ENCODE measurements around the gene ADAMTS2.

ADAMTS2 gene

GRCh38 chr5:179333796-179334761, 11.2 kb downstream of the ADAMTS2 start:
- no peak overlapping the region for H2AFZ ChIP-seq (ENCODE audit: low read depth, low read length)
- no peak overlapping the region for H3K27ac ChIP-seq (ENCODE audit: low read length)
- H4K20me1 ChIP-seq (ENCODE audit: insufficient read depth, low read length) = 0 out of 2 replicates have a peak, but pooled peaks cover 3% of the 10 kb centered on the region
- no peaks in the 10 kb centered on the region for H3K4me1 ChIP-seq (ENCODE audit: insufficient read depth, low read length)
- H3K27me3 ChIP-seq (ENCODE audit: insufficient read depth, low read length, poor library complexity) = no peaks in the 10 kb centered on the region
- H3K79me2 ChIP-seq (ENCODE audit: insufficient read depth, low read length) = no peaks in the 10 kb centered on the region
- no peaks in the 10 kb centered on the region for H3K36me3 ChIP-seq (ENCODE audit: insufficient read depth, low read length)
- TF ChIP-seq CTCF (IDR thresholded peaks at IDR 0.05; ENCODE audit: borderline replicate concordance, extremely low read depth, low read length, poor library complexity, severe bottlenecking) = no peak
- TF ChIP-seq EZH2 (IDR thresholded peaks at IDR 0.05; ENCODE audit: borderline replicate concordance, low read depth, low read length, severe bottlenecking) = no peak
- H3K9ac ChIP-seq (ENCODE audit: low read depth, low read length) = no peak overlapping the region
- no peak overlapping the region for H3K4me2 ChIP-seq (ENCODE audit: insufficient read depth, low read length)
- H3K4me3 ChIP-seq (ENCODE audit: low read depth in 1 of 2, low read length in 2 of 2) = no peak overlapping the region
- no peaks in the 10 kb centered on the region for H3K9me3 ChIP-seq (ENCODE audit: insufficient read depth, low read length, severe bottlenecking)
- DNase-seq = no peak
- ATAC-seq (ENCODE audit: insufficient read depth, low read depth) = no peak

DNA sequence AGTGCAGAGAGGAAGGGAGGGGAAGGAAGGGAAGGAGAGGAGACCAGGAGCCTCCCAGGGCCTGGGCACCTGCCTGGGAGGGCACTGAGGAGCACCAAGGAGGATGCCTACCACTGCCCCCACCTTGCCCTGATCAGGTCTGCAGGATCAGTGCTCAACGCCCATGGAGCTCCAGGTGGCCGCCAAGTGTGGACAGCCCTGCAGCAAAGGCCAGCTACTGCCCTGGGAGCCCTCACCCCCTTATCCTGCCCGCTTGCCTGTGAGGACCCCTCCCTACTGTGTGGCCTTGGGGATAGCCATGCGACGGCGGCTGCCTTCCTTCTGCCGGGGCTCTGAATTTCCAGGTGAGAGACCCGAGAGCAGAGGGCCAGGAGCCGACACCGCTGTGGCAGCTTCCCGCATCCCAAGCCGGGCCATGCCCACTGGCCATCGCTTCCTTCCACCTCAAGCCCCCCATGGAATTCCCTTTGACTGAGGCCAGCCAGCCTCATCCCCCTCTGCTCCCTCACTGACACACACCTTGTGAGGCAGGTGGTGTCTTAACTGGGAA, 12.4 kb downstream of the ADAMTS2 start:
- Histone ChIP-seq H3K4me3 (ENCODE audit: low read depth in 1 of 2, low read length in 2 of 2) (no peak overlapping the region), H3K79me2 (ENCODE audit: insufficient read depth, low read length) (no peaks in the 10 kb centered on the region), H3K36me3 (ENCODE audit: insufficient read depth, low read length) (no peaks in the 10 kb centered on the region), H4K20me1 (ENCODE audit: insufficient read depth, low read length) (0 out of 2 replicates have a peak, but pooled peaks cover 3% of the 10 kb centered on the region), H3K27ac (ENCODE audit: low read length) (no peak overlapping the region), H3K27me3 (ENCODE audit: insufficient read depth, low read length, poor library complexity) (no peaks in the 10 kb centered on the region), H3K4me1 (ENCODE audit: insufficient read depth, low read length) (no peaks in the 10 kb centered on the region), H3K4me2 (ENCODE audit: insufficient read depth, low read length) (no peak overlapping the region), H2AFZ (ENCODE audit: low read depth, low read length) (no peak overlapping the region), H3K9me3 (ENCODE audit: insufficient read depth, low read length, severe bottlenecking) (no peaks in the 10 kb centered on the region), H3K9ac (ENCODE audit: low read depth, low read length) (no peak overlapping the region)
- ATAC-seq (ENCODE audit: insufficient read depth, low read depth) (no peak), DNase-seq (no peak)
- TF ChIP-seq EZH2 (IDR thresholded peaks at IDR 0.05; ENCODE audit: borderline replicate concordance, low read depth, low read length, severe bottlenecking) (no peak), CTCF (IDR thresholded peaks at IDR 0.05; ENCODE audit: borderline replicate concordance, extremely low read depth, low read length, poor library complexity, severe bottlenecking) (no peak)

GRCh38 chr5:179331591-179332375, 13.5 kb downstream of the ADAMTS2 start:
- Histone ChIP-seq H3K36me3 (ENCODE audit: insufficient read depth, low read length) (no peaks in the 10 kb centered on the region), H3K27me3 (ENCODE audit: insufficient read depth, low read length, poor library complexity) (no peaks in the 10 kb centered on the region), H3K4me3 (ENCODE audit: low read depth in 1 of 2, low read length in 2 of 2) (no peak overlapping the region), H3K4me1 (ENCODE audit: insufficient read depth, low read length) (no peaks in the 10 kb centered on the region), H3K9me3 (ENCODE audit: insufficient read depth, low read length, severe bottlenecking) (no peaks in the 10 kb centered on the region), H2AFZ (ENCODE audit: low read depth, low read length) (no peak overlapping the region), H3K27ac (ENCODE audit: low read length) (no peak overlapping the region), H3K4me2 (ENCODE audit: insufficient read depth, low read length) (no peak overlapping the region), H3K79me2 (ENCODE audit: insufficient read depth, low read length) (no peaks in the 10 kb centered on the region), H3K9ac (ENCODE audit: low read depth, low read length) (no peak overlapping the region), H4K20me1 (ENCODE audit: insufficient read depth, low read length) (no peaks in the 10 kb centered on the region)
- ATAC-seq (ENCODE audit: insufficient read depth, low read depth) (no peak), DNase-seq (no peak)
- TF ChIP-seq CTCF (IDR thresholded peaks at IDR 0.05; ENCODE audit: borderline replicate concordance, extremely low read depth, low read length, poor library complexity, severe bottlenecking) (no peak), EZH2 (IDR thresholded peaks at IDR 0.05; ENCODE audit: borderline replicate concordance, low read depth, low read length, severe bottlenecking) (no peak)

Data from DND-41 (cell line).